ENCODE results near the gene C4B. TPM values are rescaled to one million over a fixed set of nuclear protein-coding genes. Genes with fewer than 3 reads are reported as not detected.

C4B gene
- total and polyA plus RNA-seq, 7 experiments from 2014 or later, result 0.59 to 8.5 (median 7.6) TPM; not detected in 1

DNA sequence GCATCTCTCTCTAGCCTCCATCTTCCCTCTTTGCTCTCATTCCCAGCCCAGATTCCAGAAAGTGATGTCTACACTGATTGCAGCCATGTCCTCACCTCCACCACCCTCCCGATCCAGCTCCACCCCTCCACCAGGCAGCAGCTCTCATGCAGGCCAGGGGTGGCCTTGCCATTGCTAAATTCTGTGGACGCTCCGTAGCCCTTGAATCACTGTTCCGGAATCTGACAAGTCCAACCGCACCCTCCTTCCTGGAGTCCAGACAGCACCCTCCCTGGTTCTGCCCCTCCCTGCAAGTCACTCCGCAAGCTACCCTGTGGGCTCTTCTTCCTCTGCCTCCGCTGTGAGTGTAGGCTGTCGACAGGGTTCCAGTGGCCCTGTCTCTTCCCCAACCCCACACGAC is 68.3 kb downstream of the C4B start:
- peaks cover 0 to 6% (median 0%) of the 10 kb centered on the region in 5 donors for H3K36me3 Mint-ChIP-seq
- Histone ChIP-seq H3K9me3 (ENCODE audit: control insufficient read depth in 2 of 3, low read length in 3 of 3) (no peaks in the 10 kb centered on the region), H3K36me3 (ENCODE audit: control insufficient read depth in 2 of 3, insufficient read depth in 3 of 3, low read length in 3 of 3) (no peaks in the 10 kb centered on the region), H3K4me3 (ENCODE audit: low read length) (no peak overlapping the region), H3K4me1 (ENCODE audit: control insufficient read depth in 2 of 2, insufficient read depth in 2 of 2, low read length in 2 of 2) (no peaks in the 10 kb centered on the region), H3K27ac (ENCODE audit: low read depth, low read length) (no peak overlapping the region), H3K27me3 (ENCODE audit: control insufficient read depth in 2 of 2, insufficient read depth in 2 of 2, low read length in 2 of 2) (peaks cover 0 to 5% of the 10 kb centered on the region in 2 donors)
- H3K4me3 Mint-ChIP-seq, result no peak overlapping the region
- H3K4me1 Mint-ChIP-seq, result peaks cover 0 to 7% (median 0%) of the 10 kb centered on the region in 7 donors
- no peak overlapping the region for H3K27ac Mint-ChIP-seq
- no peak for DNase-seq
- intact Hi-C loops (cut with micrococcal nuclease), result no loop called here
- no peaks in the 10 kb centered on the region for H3K9me3 Mint-ChIP-seq
- POLR2A ChIA-PET, result interaction anchor here (0.6 kb wide), 1 partner anchor 1822 kb away, joined by 3 read pairs; no protein-coding TSS in a partner anchor
- CTCF ChIA-PET, result no interaction called here
- ATAC-seq, result no peak
- H3K27me3 Mint-ChIP-seq, result peaks cover 17 to 32% (median 18%) of the 10 kb centered on the region in 5 donors

DNA sequence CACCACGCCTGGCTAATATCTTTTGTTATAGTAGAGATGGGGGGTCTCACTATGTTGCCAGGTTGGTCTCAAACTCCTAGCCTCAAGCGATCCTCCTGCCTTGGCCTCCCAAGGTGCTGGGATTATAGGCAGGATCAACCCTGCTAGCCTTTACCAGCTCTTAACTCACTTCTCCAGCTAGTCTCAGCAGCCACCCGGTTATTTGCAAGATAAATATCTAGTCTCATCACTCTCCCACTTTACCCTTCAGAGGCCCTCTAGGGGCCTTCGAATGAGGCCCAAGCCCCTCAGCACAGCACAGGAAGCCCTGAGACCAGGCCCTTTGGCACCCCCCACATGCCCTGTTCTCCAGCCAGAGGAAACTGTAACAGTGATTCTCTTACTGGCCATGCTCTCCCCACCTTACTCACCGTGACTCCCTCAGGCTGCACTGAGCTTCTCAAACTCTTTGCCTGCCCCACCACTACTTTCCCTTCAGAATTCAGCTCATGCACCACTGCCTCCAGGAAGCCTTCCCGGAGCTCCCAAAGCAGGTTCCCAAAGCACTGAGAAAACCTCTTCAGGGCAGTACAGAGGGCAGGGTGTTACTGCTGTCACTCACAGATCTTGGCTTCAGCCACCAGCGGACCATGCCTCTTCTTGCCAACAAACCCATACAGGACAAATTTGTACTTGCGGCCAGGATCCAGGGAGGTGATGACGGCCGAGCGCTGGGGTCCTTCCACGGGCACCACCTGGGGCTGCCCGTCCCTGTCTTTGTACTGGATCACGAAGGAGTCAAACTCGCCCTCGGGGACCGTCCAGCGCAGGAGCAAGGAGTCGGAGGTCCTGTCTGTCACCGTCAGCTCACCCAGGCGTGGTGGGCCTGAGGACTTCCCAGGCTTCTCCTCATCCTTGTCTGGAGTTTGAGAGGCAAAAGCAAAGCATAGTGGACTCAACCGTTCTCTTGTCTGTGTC is 69.5 kb downstream of the C4B start:
- peak overlapping the region in 1 of 9 donors; percentile 25 for H3K27ac Mint-ChIP-seq
- no peaks in the 10 kb centered on the region for H3K9me3 Mint-ChIP-seq

DNA sequence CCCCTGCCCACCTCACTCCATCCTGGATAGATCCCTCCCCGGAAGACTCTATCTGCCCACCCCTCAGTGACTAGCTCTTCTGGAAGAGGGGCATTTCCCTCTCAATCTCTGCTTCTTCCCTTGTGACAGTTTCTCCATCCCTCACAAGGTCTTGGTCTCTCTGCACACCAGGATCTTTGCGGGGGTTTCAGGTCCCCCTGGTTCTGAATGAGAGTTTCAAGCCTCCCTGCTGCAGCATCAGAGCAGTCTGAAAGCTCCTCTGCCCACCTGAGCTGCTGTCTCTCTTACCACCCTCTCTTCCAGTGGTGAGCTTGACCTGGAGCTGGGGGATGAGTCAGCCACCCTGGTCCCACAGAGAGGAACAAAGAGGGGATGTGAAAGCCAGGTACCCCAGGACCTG is 70.2 kb downstream of the C4B start:
- ChIA-PET CTCF (no interaction called here), POLR2A (no interaction called here)
- Histone ChIP-seq H3K4me3 (ENCODE audit: low read length) (no peak overlapping the region), H3K9me3 (ENCODE audit: control insufficient read depth in 2 of 3, low read length in 3 of 3) (no peaks in the 10 kb centered on the region), H3K36me3 (ENCODE audit: control insufficient read depth in 2 of 3, insufficient read depth in 3 of 3, low read length in 3 of 3) (no peaks in the 10 kb centered on the region), H3K27ac (ENCODE audit: low read depth, low read length) (no peak overlapping the region), H3K27me3 (ENCODE audit: control insufficient read depth in 2 of 2, insufficient read depth in 2 of 2, low read length in 2 of 2) (peaks cover 0 to 5% of the 10 kb centered on the region in 2 donors), H3K4me1 (ENCODE audit: control insufficient read depth in 2 of 2, insufficient read depth in 2 of 2, low read length in 2 of 2) (no peaks in the 10 kb centered on the region)
- Mint-ChIP-seq H3K4me1 (peaks cover 0 to 7% (median 0%) of the 10 kb centered on the region in 7 donors), H3K9me3 (no peaks in the 10 kb centered on the region), H3K27me3 (peaks cover 17 to 42% (median 18%) of the 10 kb centered on the region in 5 donors), H3K36me3 (peaks cover 0 to 6% (median 0%) of the 10 kb centered on the region in 5 donors), H3K27ac (no peak overlapping the region), H3K4me3 (no peak overlapping the region)
- DNase-seq (no peak), ATAC-seq (no peak)
- intact Hi-C loops (cut with micrococcal nuclease), result no loop called here

More for the DNA sequence above, 69.5 kb downstream of the C4B start:
- Mint-ChIP-seq H3K27me3 (peaks cover 17 to 39% (median 18%) of the 10 kb centered on the region in 5 donors), H3K4me3 (no peak overlapping the region), H3K36me3 (peaks cover 0 to 6% (median 0%) of the 10 kb centered on the region in 5 donors), H3K4me1 (peaks cover 0 to 7% (median 0%) of the 10 kb centered on the region in 7 donors)
- Histone ChIP-seq H3K4me1 (ENCODE audit: control insufficient read depth in 2 of 2, insufficient read depth in 2 of 2, low read length in 2 of 2) (no peaks in the 10 kb centered on the region), H3K27me3 (ENCODE audit: control insufficient read depth in 2 of 2, insufficient read depth in 2 of 2, low read length in 2 of 2) (peaks cover 0 to 5% of the 10 kb centered on the region in 2 donors), H3K27ac (ENCODE audit: low read depth, low read length) (no peak overlapping the region), H3K9me3 (ENCODE audit: control insufficient read depth in 2 of 3, low read length in 3 of 3) (no peaks in the 10 kb centered on the region), H3K4me3 (ENCODE audit: low read length) (no peak overlapping the region), H3K36me3 (ENCODE audit: control insufficient read depth in 2 of 3, insufficient read depth in 3 of 3, low read length in 3 of 3) (no peaks in the 10 kb centered on the region)
- ATAC-seq (no peak), DNase-seq (no peak)
- ChIA-PET CTCF (no interaction called here), POLR2A (interaction anchor here (0.6 kb wide), 1 partner anchor 277 kb away, joined by 3 read pairs; the partner anchor contains the start of gene LSM2)
- intact Hi-C loops (cut with micrococcal nuclease), result no loop called here

Other genes with a start within 250 kb of the C4B start
- gene VWA7, start 237.5 kb upstream of the C4B start, total RNA-seq, result 1 to 10 TPM in 3 of 5 experiments, under 1 TPM in 2; 0.53 to 4.5 (median 1.1) TPM
- gene VWA7, start 237.5 kb upstream of the C4B start, polyA plus RNA-seq, result not detected
- gene VARS1, start 219.0 kb upstream of the C4B start, total RNA-seq, result 10 to 100 TPM; 34.3 to 84.2 (median 53.2) TPM
- 10 to 100 TPM; 32.2 to 44.8 TPM for gene VARS1, start 219.0 kb upstream of the C4B start, polyA plus RNA-seq
- 10 to 100 TPM; 22.9 to 94.5 (median 29.2) TPM for gene LSM2, start 207.8 kb upstream of the C4B start, total RNA-seq
- 10 to 100 TPM; 58.9 to 67.9 TPM for gene LSM2, start 207.8 kb upstream of the C4B start, polyA plus RNA-seq
- gene HSPA1L, start 199.5 kb upstream of the C4B start, total RNA-seq, result 1 to 10 TPM; 3.3 to 5.5 (median 4.7) TPM
- gene HSPA1L, start 199.5 kb upstream of the C4B start, polyA plus RNA-seq, result 1 to 10 TPM; 2.3 to 3.6 TPM
- 100 to 1,000 TPM in 1 of 5 experiments, 10 to 100 TPM in 3, 1 to 10 TPM in 1; 6.7 to 125 (median 30.3) TPM for gene HSPA1A, start 199.3 kb upstream of the C4B start, total RNA-seq
- 10 to 100 TPM; 26.0 to 52.5 TPM for gene HSPA1A, start 199.3 kb upstream of the C4B start, polyA plus RNA-seq
- gene HSPA1B, start 187.1 kb upstream of the C4B start, total RNA-seq, result 10 to 100 TPM in 4 of 5 experiments, 1 to 10 TPM in 1; 8.6 to 68.9 (median 28.9) TPM
- 1 to 10 TPM; 2.8 to 3.6 TPM for gene HSPA1B, start 187.1 kb upstream of the C4B start, polyA plus RNA-seq
- 10 to 100 TPM; 18.6 to 35.0 (median 20.1) TPM for gene NEU1, start 152.0 kb upstream of the C4B start, total RNA-seq
- 10 to 100 TPM; 13.6 to 19.9 TPM for gene NEU1, start 152.0 kb upstream of the C4B start, polyA plus RNA-seq
- not detected for gene SLC44A4, start 135.8 kb upstream of the C4B start, total RNA-seq
- gene SLC44A4, start 135.8 kb upstream of the C4B start, polyA plus RNA-seq, result not detected
- 10 to 100 TPM; 50.4 to 94.2 (median 71.6) TPM for gene EHMT2, start 117.1 kb upstream of the C4B start, total RNA-seq
- 10 to 100 TPM; 37.3 to 66.5 TPM for gene EHMT2, start 117.1 kb upstream of the C4B start, polyA plus RNA-seq
- 1 to 10 TPM in 4 of 5 experiments, under 1 TPM in 1; 0.77 to 4.5 (median 2.5) TPM for gene ZBTB12, start 112.7 kb upstream of the C4B start, total RNA-seq
- under 1 TPM in 1 of 2 donors, not detected in 1; 0.09 TPM for gene ZBTB12, start 112.7 kb upstream of the C4B start, polyA plus RNA-seq
- 1 to 10 TPM in 4 of 5 experiments, under 1 TPM in 1; 0.89 to 8.2 (median 2.3) TPM for gene C2, start 87.1 kb upstream of the C4B start, total RNA-seq
- gene C2, start 87.1 kb upstream of the C4B start, polyA plus RNA-seq, result under 1 TPM in 1 of 2 donors, not detected in 1; 0.10 TPM
- gene CFB, start 68.7 kb upstream of the C4B start, total RNA-seq, result 1 to 10 TPM in 2 of 5 experiments, under 1 TPM in 1, not detected in 2; 0.56 to 1.4 (median 1.1) TPM
- gene CFB, start 68.7 kb upstream of the C4B start, polyA plus RNA-seq, result 1 to 10 TPM; 1.4 to 1.8 TPM
- gene NELFE, start 55.8 kb upstream of the C4B start, total RNA-seq, result 10 to 100 TPM; 47.5 to 71.7 (median 59.1) TPM
- gene NELFE, start 55.8 kb upstream of the C4B start, polyA plus RNA-seq, result 10 to 100 TPM; 56.5 to 76.6 TPM
- 100 to 1,000 TPM in 3 of 5 experiments, 10 to 100 TPM in 2; 85.6 to 139 (median 101) TPM for gene SKIC2, start 55.6 kb upstream of the C4B start, total RNA-seq
- gene SKIC2, start 55.6 kb upstream of the C4B start, polyA plus RNA-seq, result 10 to 100 TPM; 20.1 to 23.5 TPM
- 10 to 100 TPM; 19.3 to 44.3 (median 35.0) TPM for gene DXO, start 42.7 kb upstream of the C4B start, total RNA-seq
- 10 to 100 TPM; 12.6 to 16.2 TPM for gene DXO, start 42.7 kb upstream of the C4B start, polyA plus RNA-seq
- gene C4A, start 32.7 kb upstream of the C4B start, total RNA-seq, result 1 to 10 TPM; 3.2 to 9.0 (median 8.0) TPM
- not detected for gene C4A, start 32.7 kb upstream of the C4B start, polyA plus RNA-seq
- 1 to 10 TPM in 1 of 5 experiments, under 1 TPM in 3, not detected in 1; 0.32 to 1.1 (median 0.44) TPM for gene CYP21A2, start 23.6 kb downstream of the C4B start, total RNA-seq
- not detected for gene CYP21A2, start 23.6 kb downstream of the C4B start, polyA plus RNA-seq
- gene TNXB, start 94.5 kb downstream of the C4B start, total RNA-seq, result 10 to 100 TPM in 4 of 5 experiments, 1 to 10 TPM in 1; 8.8 to 17.2 (median 13.1) TPM
- under 1 TPM in 1 of 2 donors, not detected in 1; 0.43 TPM for gene TNXB, start 94.5 kb downstream of the C4B start, polyA plus RNA-seq
- gene ATF6B, start 113.5 kb downstream of the C4B start, total RNA-seq, result 100 to 1,000 TPM; 115 to 168 (median 142) TPM
- 10 to 100 TPM; 28.0 to 29.0 TPM for gene ATF6B, start 113.5 kb downstream of the C4B start, polyA plus RNA-seq
- gene FKBPL, start 115.5 kb downstream of the C4B start, total RNA-seq, result 1 to 10 TPM in 4 of 5 experiments, under 1 TPM in 1; 0.82 to 5.1 (median 3.0) TPM
- 1 to 10 TPM; 1.3 to 4.1 TPM for gene FKBPL, start 115.5 kb downstream of the C4B start, polyA plus RNA-seq
- 1 to 10 TPM in 4 of 5 experiments, under 1 TPM in 1; 0.31 to 7.4 (median 3.4) TPM for gene PRRT1, start 137.1 kb downstream of the C4B start, total RNA-seq
- gene PRRT1, start 137.1 kb downstream of the C4B start, polyA plus RNA-seq, result 1 to 10 TPM; 2.2 to 6.2 TPM
- gene PPT2, start 139.3 kb downstream of the C4B start, total RNA-seq, result 10 to 100 TPM; 11.8 to 21.9 (median 15.8) TPM
- 10 to 100 TPM; 14.3 to 15.7 TPM for gene PPT2, start 139.3 kb downstream of the C4B start, polyA plus RNA-seq
- 10 to 100 TPM in 4 of 5 experiments, 1 to 10 TPM in 1; 7.5 to 25.9 (median 17.2) TPM for gene EGFL8, start 149.8 kb downstream of the C4B start, total RNA-seq
- gene EGFL8, start 149.8 kb downstream of the C4B start, polyA plus RNA-seq, result under 1 TPM; 0.30 to 0.86 TPM
- gene AGPAT1, start 161.3 kb downstream of the C4B start, total RNA-seq, result 10 to 100 TPM; 25.0 to 46.1 (median 31.6) TPM
- 10 to 100 TPM; 19.3 to 19.5 TPM for gene AGPAT1, start 161.3 kb downstream of the C4B start, polyA plus RNA-seq
- 10 to 100 TPM; 17.0 to 50.6 (median 40.9) TPM for gene RNF5, start 163.6 kb downstream of the C4B start, total RNA-seq
- 100 to 1,000 TPM; 107 to 111 TPM for gene RNF5, start 163.6 kb downstream of the C4B start, polyA plus RNA-seq
- 10 to 100 TPM; 32.6 to 92.2 (median 38.0) TPM for gene AGER, start 169.5 kb downstream of the C4B start, total RNA-seq
- gene AGER, start 169.5 kb downstream of the C4B start, polyA plus RNA-seq, result under 1 TPM in 1 of 2 donors, not detected in 1; 0.47 TPM
- 100 to 1,000 TPM; 105 to 221 (median 144) TPM for gene PBX2, start 175.4 kb downstream of the C4B start, total RNA-seq
- 1 to 10 TPM; 2.5 to 3.0 TPM for gene PBX2, start 175.4 kb downstream of the C4B start, polyA plus RNA-seq
- 100 to 1,000 TPM; 268 to 325 (median 277) TPM for gene GPSM3, start 177.8 kb downstream of the C4B start, total RNA-seq
- 100 to 1,000 TPM; 148 to 178 TPM for gene GPSM3, start 177.8 kb downstream of the C4B start, polyA plus RNA-seq
- 1 to 10 TPM in 2 of 5 experiments, under 1 TPM in 3; 0.27 to 4.7 (median 0.81) TPM for gene NOTCH4, start 209.3 kb downstream of the C4B start, total RNA-seq
- under 1 TPM; 0.32 to 0.59 TPM for gene NOTCH4, start 209.3 kb downstream of the C4B start, polyA plus RNA-seq